ENCODE data around the gene ZNF683.

ZNF683 gene

DNA sequence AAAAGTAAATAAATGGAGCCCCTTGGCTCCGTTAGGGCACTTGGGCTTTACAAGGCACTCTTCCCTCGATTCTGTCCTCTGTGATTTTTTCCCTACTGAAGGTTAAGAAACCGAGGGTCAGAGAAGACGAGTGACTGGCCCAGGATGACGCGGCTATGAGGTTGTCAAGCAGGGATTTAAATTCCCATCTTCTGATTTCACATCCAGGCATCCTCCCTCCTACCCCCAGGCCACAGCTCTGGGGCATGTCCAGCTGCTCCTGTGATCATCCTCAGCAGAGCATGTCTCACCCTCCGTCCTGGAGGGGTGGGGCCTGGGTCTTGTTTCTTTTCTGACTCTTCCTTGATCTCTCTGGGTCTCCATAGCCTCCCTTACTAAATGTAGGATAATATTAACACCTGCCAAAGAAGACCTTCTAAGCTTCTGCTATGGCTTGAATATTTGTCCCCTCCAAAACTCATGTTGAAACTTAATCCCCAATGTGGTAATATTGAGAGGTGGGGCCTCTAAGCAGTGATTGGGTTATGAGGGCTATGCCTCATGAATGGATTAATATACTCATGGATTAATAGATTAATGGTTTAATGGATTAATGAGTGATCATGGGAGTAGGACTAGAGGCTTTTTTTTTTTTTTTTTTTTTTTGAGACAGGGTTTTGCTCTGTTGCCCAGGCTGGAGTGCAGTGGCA, 23.2 kb downstream of the ZNF683 start:
- Histone ChIP-seq H3K36me3 (ENCODE audit: low read length) (no peaks in the 10 kb centered on the region), H3K4me2 (ENCODE audit: low read depth, low read length, poor library complexity, severe bottlenecking) (no peak overlapping the region)

DNA sequence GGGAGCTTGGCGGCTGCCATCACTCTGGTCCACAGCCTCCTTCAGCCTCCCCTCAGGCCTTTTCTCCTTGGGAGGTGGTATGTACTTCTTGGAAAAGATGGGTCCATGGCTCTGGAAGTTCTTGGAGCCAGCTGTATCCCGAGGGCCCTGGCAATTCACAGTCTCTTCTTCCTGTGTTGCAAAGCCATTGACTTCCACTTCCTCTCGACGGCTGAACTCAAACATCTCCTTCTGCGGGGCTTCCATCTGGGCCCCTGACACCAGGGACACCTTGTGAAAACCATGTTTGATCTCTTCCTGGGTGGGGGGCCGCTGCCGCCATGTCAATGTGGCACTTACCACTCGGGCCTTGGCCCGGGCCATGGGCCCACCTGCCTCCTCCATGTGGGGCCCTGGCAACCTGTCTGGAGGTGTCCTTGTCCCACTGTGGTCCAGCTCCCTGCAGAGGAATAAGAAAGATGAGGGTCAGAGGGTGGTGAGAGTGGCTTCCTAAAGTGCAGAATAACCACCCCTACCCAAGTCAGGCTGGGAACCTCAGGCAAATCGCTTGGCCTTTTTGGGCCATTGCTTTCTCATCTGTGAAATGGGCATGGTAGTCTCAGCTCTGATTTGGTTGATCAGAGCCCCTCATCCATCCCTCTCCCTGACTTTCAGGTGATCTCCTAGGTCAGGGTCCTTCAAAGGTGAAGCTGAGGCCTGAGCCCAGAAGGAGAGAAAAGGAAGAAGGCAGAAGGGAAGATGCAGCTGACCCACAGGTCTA, 26.1 kb downstream of the ZNF683 start:
- no peak overlapping the region for H3K27ac ChIP-seq (ENCODE audit: low read depth, low read length)
- no peaks in the 10 kb centered on the region for H3K79me2 ChIP-seq (ENCODE audit: insufficient read depth, low read length)
- no peak overlapping the region for H3K4me3 ChIP-seq (ENCODE audit: insufficient read depth, low read length, poor library complexity, severe bottlenecking)
- no peak overlapping the region for H2AFZ ChIP-seq (ENCODE audit: low read depth, low read length, severe bottlenecking)
- H3K36me3 ChIP-seq (ENCODE audit: low read length): no peaks in the 10 kb centered on the region
- no peak overlapping the region for H3K9ac ChIP-seq (ENCODE audit: low read length)
- no peak overlapping the region for H3K4me2 ChIP-seq (ENCODE audit: low read depth, low read length, poor library complexity, severe bottlenecking)
- H3K9me2 ChIP-seq (replicated peaks; ENCODE audit: insufficient read depth, low read length): no peaks in the 10 kb centered on the region
- no peak for TF ChIP-seq EZH2phosphoT487 (conservative IDR thresholded peaks at IDR 0.05; ENCODE audit: low read length)
- TF ChIP-seq, protein P1, sequence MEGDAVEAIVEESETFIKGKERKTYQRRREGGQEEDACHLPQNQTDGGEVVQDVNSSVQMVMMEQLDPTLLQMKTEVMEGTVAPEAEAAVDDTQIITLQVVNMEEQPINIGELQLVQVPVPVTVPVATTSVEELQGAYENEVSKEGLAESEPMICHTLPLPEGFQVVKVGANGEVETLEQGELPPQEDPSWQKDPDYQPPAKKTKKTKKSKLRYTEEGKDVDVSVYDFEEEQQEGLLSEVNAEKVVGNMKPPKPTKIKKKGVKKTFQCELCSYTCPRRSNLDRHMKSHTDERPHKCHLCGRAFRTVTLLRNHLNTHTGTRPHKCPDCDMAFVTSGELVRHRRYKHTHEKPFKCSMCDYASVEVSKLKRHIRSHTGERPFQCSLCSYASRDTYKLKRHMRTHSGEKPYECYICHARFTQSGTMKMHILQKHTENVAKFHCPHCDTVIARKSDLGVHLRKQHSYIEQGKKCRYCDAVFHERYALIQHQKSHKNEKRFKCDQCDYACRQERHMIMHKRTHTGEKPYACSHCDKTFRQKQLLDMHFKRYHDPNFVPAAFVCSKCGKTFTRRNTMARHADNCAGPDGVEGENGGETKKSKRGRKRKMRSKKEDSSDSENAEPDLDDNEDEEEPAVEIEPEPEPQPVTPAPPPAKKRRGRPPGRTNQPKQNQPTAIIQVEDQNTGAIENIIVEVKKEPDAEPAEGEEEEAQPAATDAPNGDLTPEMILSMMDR (IDR thresholded peaks at IDR 0.05; ENCODE audit: insufficient read depth, low read length, poor library complexity, severe bottlenecking): no peak
- no peaks in the 10 kb centered on the region for H3F3A ChIP-seq (ENCODE audit: insufficient read depth)
- H3K27me3 ChIP-seq (ENCODE audit: low read length): no peaks in the 10 kb centered on the region
- H4K20me1 ChIP-seq (ENCODE audit: low read depth, low read length): no peaks in the 10 kb centered on the region
- no peaks in the 10 kb centered on the region for H3K9me3 ChIP-seq (ENCODE audit: insufficient read depth, low read length)

More for the DNA sequence above, 23.2 kb downstream of the ZNF683 start:
- Histone ChIP-seq H4K20me1 (ENCODE audit: low read depth, low read length) (no peaks in the 10 kb centered on the region), H3K79me2 (ENCODE audit: insufficient read depth, low read length) (no peaks in the 10 kb centered on the region), H3K9me3 (ENCODE audit: insufficient read depth, low read length) (no peaks in the 10 kb centered on the region), H3K4me3 (ENCODE audit: insufficient read depth, low read length, poor library complexity, severe bottlenecking) (no peak overlapping the region), H3K27me3 (ENCODE audit: low read length) (no peaks in the 10 kb centered on the region), H3K9me2 (replicated peaks; ENCODE audit: insufficient read depth, low read length) (no peaks in the 10 kb centered on the region), H3K27ac (ENCODE audit: low read depth, low read length) (no peak overlapping the region), H3F3A (ENCODE audit: insufficient read depth) (no peaks in the 10 kb centered on the region), H3K9ac (ENCODE audit: low read length) (no peak overlapping the region), H2AFZ (ENCODE audit: low read depth, low read length, severe bottlenecking) (no peak overlapping the region)
- TF ChIP-seq, protein P1 (IDR thresholded peaks at IDR 0.05; ENCODE audit: insufficient read depth, low read length, poor library complexity, severe bottlenecking): no peak
- TF ChIP-seq EZH2phosphoT487 (conservative IDR thresholded peaks at IDR 0.05; ENCODE audit: low read length): no peak

DNA sequence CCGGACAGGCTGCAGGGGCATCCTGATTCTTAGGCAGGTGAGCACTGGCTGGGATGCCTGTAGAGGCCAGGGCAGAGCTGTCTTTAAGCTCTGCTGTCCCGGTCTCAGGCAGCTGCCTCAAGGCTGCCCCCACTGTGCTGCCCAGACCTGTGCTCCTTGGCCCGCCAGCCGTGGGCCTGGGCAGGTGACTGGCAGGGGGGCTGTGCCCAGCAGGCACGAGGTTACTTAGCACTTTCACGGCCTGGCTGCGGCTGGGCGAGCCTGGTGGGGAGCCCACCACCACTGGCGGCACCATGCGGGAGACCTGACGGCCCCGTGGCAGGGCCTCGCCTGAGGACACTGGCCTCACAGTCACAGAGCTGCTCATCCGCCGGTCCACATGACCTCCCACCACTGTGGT, 26.8 kb downstream of the ZNF683 start:
- H3F3A ChIP-seq (ENCODE audit: insufficient read depth): no peaks in the 10 kb centered on the region
- no peak overlapping the region for H3K9ac ChIP-seq (ENCODE audit: low read length)
- no peaks in the 10 kb centered on the region for H3K9me2 ChIP-seq (replicated peaks; ENCODE audit: insufficient read depth, low read length)
- H3K79me2 ChIP-seq (ENCODE audit: insufficient read depth, low read length): no peaks in the 10 kb centered on the region
- H4K20me1 ChIP-seq (ENCODE audit: low read depth, low read length): no peaks in the 10 kb centered on the region
- H3K9me3 ChIP-seq (ENCODE audit: insufficient read depth, low read length): no peaks in the 10 kb centered on the region
- no peaks in the 10 kb centered on the region for H3K27me3 ChIP-seq (ENCODE audit: low read length)
- H3K4me3 ChIP-seq (ENCODE audit: insufficient read depth, low read length, poor library complexity, severe bottlenecking): no peak overlapping the region
- H2AFZ ChIP-seq (ENCODE audit: low read depth, low read length, severe bottlenecking): no peak overlapping the region
- no peak overlapping the region for H3K27ac ChIP-seq (ENCODE audit: low read depth, low read length)
- no peaks in the 10 kb centered on the region for H3K36me3 ChIP-seq (ENCODE audit: low read length)
- H3K4me2 ChIP-seq (ENCODE audit: low read depth, low read length, poor library complexity, severe bottlenecking): no peak overlapping the region
- TF ChIP-seq EZH2phosphoT487 (conservative IDR thresholded peaks at IDR 0.05; ENCODE audit: low read length): no peak
- TF ChIP-seq, protein P1 (IDR thresholded peaks at IDR 0.05; ENCODE audit: insufficient read depth, low read length, poor library complexity, severe bottlenecking): no peak
